Hepatocyte (in vitro differentiated cells): ENCODE results near the gene LHX6.

Experiments used
- CTCF ChIP-seq: fragments of 200-600 bp; sonication (generic); IDR thresholded peaks from 2 replicates; pipeline ENCODE4 v1.5.1; 2016; ENCODE audit warnings: antibody characterized with exemption, mild to moderate bottlenecking; ENCODE audit not compliant: poor library complexity
- EZH2 ChIP-seq: fragments of 200-600 bp; sonication (generic); IDR thresholded peaks from 2 replicates; pipeline ENCODE4 v1.6.1; 2016; ENCODE audit warnings: antibody characterized with exemption, mild to moderate bottlenecking, borderline replicate concordance

- TF ChIP-seq CTCF (no peak), EZH2 (no peak)
These were observed 30.2 kb upstream of the LHX6 start for GRCh38 chr9:122258886-122259415.
